A673 (cell line): Measurements from ENCODE around the gene UPK2. TPM values are rescaled to one million over a fixed set of nuclear protein-coding genes. Genes with fewer than 3 reads are reported as not detected.

ENCODE experiments used
- BruUV-seq: library from RNA; stranded (reverse); fragments of 400-500 nt; replicated peaks from 2 replicates; lab custom pipeline; 2021; lab: Mats Ljungman, UMichigan
- CTCF ChIA-PET: fragments of 300-600 bp; sonication (Branson Sonifier 250); formaldehyde crosslinking; loops from one replicate; lab custom pipeline; 2022; ENCODE audit warnings: antibody characterized with exemption; lab: Charles Lee
- POLR2A ChIA-PET: fragments of 300-600 bp; sonication (Branson Sonifier 250); formaldehyde crosslinking; loops from one replicate; lab custom pipeline; 2022; ENCODE audit warnings: antibody characterized with exemption; ENCODE audit not compliant: low non-redundant PET; lab: Charles Lee
- DNase-seq: peaks from one replicate; pipeline ENCODE4 v3.0.0-alpha.2; 2015; ENCODE audit warnings: low spot score
- H3K27ac ChIP-seq: fragments of 200-600 bp; sonication (generic); 2 replicates; pipeline ENCODE4 v1.5.1; 2016; ENCODE audit warnings: mixed run types, low read depth, mild to moderate bottlenecking, mixed read lengths, antibody characterized with exemption, low read length; ENCODE audit not compliant: poor library complexity, severe bottlenecking
- H3K27me3 ChIP-seq: fragments of 200-600 bp; sonication (generic); replicated peaks from 2 replicates; pipeline ENCODE4 v1.6.1; 2017; ENCODE audit warnings: mixed run types, low read depth, mild to moderate bottlenecking, mixed read lengths, antibody characterized with exemption, low read length; ENCODE audit not compliant: insufficient read depth, poor library complexity
- H3K36me3 ChIP-seq: fragments of 200-600 bp; sonication (generic); 2 replicates; pipeline ENCODE4 v1.6.1; 2016; ENCODE audit warnings: mixed run types, mild to moderate bottlenecking, mixed read lengths, antibody characterized with exemption, low read length; ENCODE audit not compliant: insufficient read depth, poor library complexity, severe bottlenecking
- H3K4me1 ChIP-seq: fragments of 200-600 bp; sonication (generic); 2 replicates; pipeline ENCODE4 v1.6.1; 2017; ENCODE audit warnings: mixed run types, mild to moderate bottlenecking, mixed read lengths, antibody characterized with exemption, low read length; ENCODE audit not compliant: insufficient read depth, poor library complexity, severe bottlenecking
- H3K4me3 ChIP-seq: fragments of 200-600 bp; sonication (generic); 2 replicates; pipeline ENCODE4 v1.5.1; 2016; ENCODE audit warnings: low read depth, mixed run types, mild to moderate bottlenecking, mixed read lengths, low read length; ENCODE audit not compliant: poor library complexity, severe bottlenecking
- H3K9me3 ChIP-seq: fragments of 200-600 bp; sonication (generic); 2 replicates; pipeline ENCODE4 v1.6.1; 2016; ENCODE audit warnings: mixed run types, low read depth, mild to moderate bottlenecking, mixed read lengths, antibody characterized with exemption, low read length; ENCODE audit not compliant: poor library complexity, severe bottlenecking
- EZH2 ChIP-seq: fragments of 200-600 bp; sonication (generic); IDR thresholded peaks from 2 replicates; pipeline ENCODE4 v1.6.1; 2017; ENCODE audit warnings: borderline replicate concordance, low read depth, mild to moderate bottlenecking, mixed read lengths, antibody characterized with exemption, low read length; ENCODE audit not compliant: poor library complexity, severe bottlenecking
- intact Hi-C: fragments of 100-400 bp; cut with micrococcal nuclease; formaldehyde crosslinking; loops from one replicate; pipeline ENCODE4 v1.10.0; 2022; ENCODE audit not compliant: unreplicated experiment
- total RNA-seq: library from RNA; stranded (reverse); gene quantifications from 2 replicates; pipeline ENCODE4 v1.2.3, GENCODE V29; 2021
- TF ChIP-seq, protein P1 (sequence below): fragments of 300-800, 200-600 bp; sonication (generic); conservative IDR thresholded peaks from 2 replicates; pipeline ENCODE4 v1.5.1; 2017; ENCODE audit warnings: low read depth, mild to moderate bottlenecking, antibody characterized with exemption, low read length, moderate library complexity, mixed read lengths

UPK2 gene
- total RNA-seq, 1 experiment from 2014 or later = not detected

DNA sequence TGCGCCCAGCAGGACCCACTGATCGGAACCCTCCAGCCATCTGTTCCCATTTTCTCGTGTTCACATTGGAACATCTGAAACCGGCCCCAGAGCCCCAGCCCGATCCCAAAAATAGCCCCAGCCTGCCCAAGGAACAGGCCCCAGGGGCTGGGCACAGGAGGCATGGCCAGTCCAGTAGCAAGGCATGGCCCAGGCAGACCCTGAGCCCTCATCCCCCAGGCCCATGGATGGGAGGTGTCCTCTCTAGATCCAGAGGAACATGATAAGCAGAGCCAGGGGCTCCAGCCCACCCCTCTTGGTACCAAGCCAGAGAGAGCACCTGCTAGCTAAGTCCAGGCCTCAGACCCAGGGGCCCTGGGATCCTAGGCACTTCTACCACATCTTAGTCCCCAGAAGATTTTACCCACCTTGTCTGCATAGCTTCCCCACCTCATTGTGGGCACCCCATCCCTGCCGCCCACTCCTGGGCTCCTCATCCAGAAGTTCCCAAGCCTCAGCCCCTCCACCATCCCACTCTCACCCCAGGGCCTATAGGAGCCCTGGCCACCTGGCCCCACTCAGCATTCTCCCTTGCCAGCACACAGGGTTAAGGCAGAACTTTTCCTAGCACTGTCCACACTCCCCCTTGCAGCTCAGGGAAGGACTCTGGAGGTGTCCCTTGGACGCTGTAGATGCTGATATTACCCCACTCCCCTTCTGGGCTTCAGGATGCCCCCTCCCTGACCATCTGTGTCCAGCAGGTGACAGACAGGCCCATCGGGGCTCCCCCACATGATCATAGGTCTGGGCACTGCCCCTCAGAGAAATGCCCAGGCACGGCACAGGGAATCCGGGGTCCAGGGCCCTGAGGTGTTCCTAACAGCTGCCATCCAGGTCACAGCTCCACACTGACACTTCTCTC is 39.9 kb upstream of the UPK2 start:
- DNase-seq = no peak

DNA sequence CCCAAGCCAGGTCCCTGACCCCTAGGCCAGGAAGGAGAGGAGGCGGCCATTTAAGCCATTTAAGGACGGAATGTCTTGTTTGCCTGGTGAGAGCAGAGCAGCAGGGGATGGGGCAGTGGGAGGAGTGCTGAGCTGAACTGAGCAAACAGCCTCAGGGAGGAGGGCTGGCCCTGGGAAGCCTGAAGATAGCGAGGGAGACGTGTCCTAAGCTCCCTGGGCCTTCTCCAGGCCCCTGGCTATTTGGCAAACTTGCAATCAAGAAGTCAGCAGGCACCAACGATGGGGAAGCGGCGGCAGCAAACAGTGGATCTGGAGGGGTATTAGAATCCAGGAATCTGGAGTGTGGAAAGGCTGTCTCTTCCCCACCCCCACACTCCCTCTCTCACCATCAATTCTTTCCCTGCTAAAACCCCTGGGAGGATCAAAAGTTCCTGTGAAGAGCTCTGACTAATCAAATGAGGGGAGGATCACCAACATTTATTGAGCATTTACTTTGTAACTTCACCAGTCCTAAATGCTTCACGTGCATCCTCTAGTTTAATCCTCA is 39.2 kb upstream of the UPK2 start:
- Histone ChIP-seq H3K9me3 (no peaks in the 10 kb centered on the region), H3K27me3 (no peaks in the 10 kb centered on the region), H3K36me3 (no peaks in the 10 kb centered on the region), H3K27ac (peak overlapping the region; percentile 88), H3K4me3 (no peak overlapping the region), H3K4me1 (peaks cover 99% of the 10 kb centered on the region)
- POLR2A ChIA-PET = no interaction called here
- no TSS peak for BruUV-seq
- TF ChIP-seq, protein P1, sequence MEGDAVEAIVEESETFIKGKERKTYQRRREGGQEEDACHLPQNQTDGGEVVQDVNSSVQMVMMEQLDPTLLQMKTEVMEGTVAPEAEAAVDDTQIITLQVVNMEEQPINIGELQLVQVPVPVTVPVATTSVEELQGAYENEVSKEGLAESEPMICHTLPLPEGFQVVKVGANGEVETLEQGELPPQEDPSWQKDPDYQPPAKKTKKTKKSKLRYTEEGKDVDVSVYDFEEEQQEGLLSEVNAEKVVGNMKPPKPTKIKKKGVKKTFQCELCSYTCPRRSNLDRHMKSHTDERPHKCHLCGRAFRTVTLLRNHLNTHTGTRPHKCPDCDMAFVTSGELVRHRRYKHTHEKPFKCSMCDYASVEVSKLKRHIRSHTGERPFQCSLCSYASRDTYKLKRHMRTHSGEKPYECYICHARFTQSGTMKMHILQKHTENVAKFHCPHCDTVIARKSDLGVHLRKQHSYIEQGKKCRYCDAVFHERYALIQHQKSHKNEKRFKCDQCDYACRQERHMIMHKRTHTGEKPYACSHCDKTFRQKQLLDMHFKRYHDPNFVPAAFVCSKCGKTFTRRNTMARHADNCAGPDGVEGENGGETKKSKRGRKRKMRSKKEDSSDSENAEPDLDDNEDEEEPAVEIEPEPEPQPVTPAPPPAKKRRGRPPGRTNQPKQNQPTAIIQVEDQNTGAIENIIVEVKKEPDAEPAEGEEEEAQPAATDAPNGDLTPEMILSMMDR = no peak
- no peak for TF ChIP-seq EZH2
- DNase-seq = peak; percentile 68
- intact Hi-C loops = no loop called here
- CTCF ChIA-PET = no interaction called here

More for the DNA sequence above, 39.9 kb upstream of the UPK2 start:
- ChIA-PET POLR2A (no interaction called here), CTCF (no interaction called here)
- no peaks in the 10 kb centered on the region for H3K36me3 ChIP-seq
- no TSS peak for BruUV-seq
- peak overlapping the region; percentile 88 for H3K27ac ChIP-seq
- intact Hi-C loops = no loop called here
- peaks cover 99% of the 10 kb centered on the region for H3K4me1 ChIP-seq
- no peak for TF ChIP-seq EZH2
- TF ChIP-seq, protein P1 = no peak
- H3K27me3 ChIP-seq = no peaks in the 10 kb centered on the region
- no peaks in the 10 kb centered on the region for H3K9me3 ChIP-seq
- H3K4me3 ChIP-seq = no peak overlapping the region

DNA sequence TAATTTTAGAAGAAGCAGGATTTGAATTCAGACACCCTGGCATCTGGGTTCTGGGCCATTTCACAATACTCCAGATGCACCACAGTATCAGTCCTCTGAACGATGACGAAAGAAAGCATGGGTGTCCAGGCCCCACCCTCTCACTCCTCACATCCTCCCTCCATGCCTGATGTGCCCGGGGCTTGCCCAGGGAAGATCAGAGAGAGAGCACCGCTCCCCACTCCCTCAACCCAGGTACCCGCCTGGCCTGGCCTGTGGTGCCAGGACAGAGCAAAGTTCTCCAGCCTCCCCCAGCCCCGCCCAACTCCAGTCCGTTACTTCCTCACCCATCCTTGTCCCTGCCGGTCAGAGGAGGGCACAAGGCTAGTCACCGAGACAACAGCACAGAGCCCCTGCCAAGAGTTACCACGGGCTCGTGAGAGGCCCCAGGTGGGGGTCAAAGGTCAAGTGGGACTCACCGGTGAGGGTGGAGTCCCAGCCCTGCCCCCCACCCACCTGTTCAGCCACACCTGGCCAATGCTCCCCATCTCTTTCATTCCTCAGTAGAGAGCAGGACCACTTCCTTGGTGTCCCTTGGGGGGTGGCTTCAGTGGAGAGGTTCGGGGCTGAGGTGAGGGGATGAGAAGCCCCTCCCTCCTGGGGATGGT is 38.5 kb upstream of the UPK2 start:
- Histone ChIP-seq H3K27me3 (no peaks in the 10 kb centered on the region), H3K4me3 (no peak overlapping the region), H3K4me1 (peaks cover 99% of the 10 kb centered on the region), H3K27ac (peak overlapping the region; percentile 88), H3K36me3 (no peaks in the 10 kb centered on the region), H3K9me3 (no peaks in the 10 kb centered on the region)
- intact Hi-C loops = no loop called here
- no peak for TF ChIP-seq EZH2
- TF ChIP-seq, protein P1 = no peak
- peak; percentile 78 for DNase-seq
- POLR2A ChIA-PET = no interaction called here
- CTCF ChIA-PET = no interaction called here
- no TSS peak for BruUV-seq
